SK-N-SH (cell line): ENCODE data around the gene SERPIND1. TPM values are rescaled to one million over a fixed set of nuclear protein-coding genes. Genes with fewer than 3 reads are reported as not detected.

ENCODE experiments used
- CTCF ChIA-PET: fragments of 300-600, 350-600 bp; formaldehyde crosslinking; extraction: SDS; loops from one replicate; lab custom pipeline; 2021; lab: Yijun Ruan, JAX
- POLR2A ChIA-PET: fragments of 350-600 bp; sonication (Branson Sonifier 250); formaldehyde crosslinking; extraction: SDS; loops from one replicate; lab custom pipeline; 2020; ENCODE audit warnings: antibody characterized with exemption, inconsistent platforms; lab: Yijun Ruan, JAX
- DNase-seq: peaks from one replicate; pipeline ENCODE4 v3.0.0; 2012
- H2AFZ ChIP-seq: fragments of 200-600 bp; sonication (generic); 2 replicates; pipeline ENCODE4 v1.8.1; 2016; ENCODE audit warnings: antibody characterized with exemption, mild to moderate bottlenecking, low read depth
- H3F3A ChIP-seq: fragments of 200-600 bp; sonication (generic); replicated peaks from 2 replicates; pipeline ENCODE3; 2016; ENCODE audit warnings: antibody characterized with exemption, mild to moderate bottlenecking; ENCODE audit not compliant: insufficient read depth
- H3K27ac ChIP-seq, 2 experiments: fragments of 200-500 bp in 1 of 2; fragments of 200-600 bp in 1 of 2; sonication (Bioruptor generic) in 1 of 2; sonication (generic), shearing (Covaris generic) in 1 of 2; 2 replicates each; pipeline versions ENCODE4 v1.5.1 to v1.6.1; 2014 to 2016; ENCODE audit warnings: low read depth in 2 of 2, inconsistent platforms in 1 of 2, low read length in 1 of 2, mild to moderate bottlenecking in 1 of 2, mixed read lengths in 1 of 2
- H3K27me3 ChIP-seq: fragments of 200-600 bp; sonication (generic), shearing (Covaris generic); 2 replicates; pipeline ENCODE4 v1.6.1; 2016; ENCODE audit warnings: mixed run types; ENCODE audit not compliant: insufficient read depth
- H3K36me3 ChIP-seq, 2 experiments: fragments of 200-500 bp in 1 of 2; fragments of 200-600 bp in 1 of 2; sonication (Bioruptor generic) in 1 of 2; sonication (generic) in 1 of 2; replicated peaks in 1 of 2; 2 replicates each; pipeline versions ENCODE3 to v1.5.1; 2014 to 2016; ENCODE audit warnings: low read length in 1 of 2, mild to moderate bottlenecking in 1 of 2; ENCODE audit not compliant: insufficient read depth in 2 of 2, control insufficient read depth in 1 of 2
- H3K4me1 ChIP-seq, 2 experiments: fragments of 200-500 bp in 1 of 2; fragments of 200-600 bp in 1 of 2; sonication (Bioruptor generic) in 1 of 2; sonication (generic), shearing (Covaris generic) in 1 of 2; 2 replicates each; pipeline versions ENCODE4 v1.5.1 to v1.6.1; 2014 to 2016; ENCODE audit warnings: low read depth in 1 of 2, low read length in 1 of 2, mixed run types in 1 of 2; ENCODE audit not compliant: insufficient read depth in 2 of 2, control insufficient read depth in 1 of 2
- H3K4me2 ChIP-seq: fragments of 200-600 bp; sonication (generic), shearing (Covaris generic); 2 replicates; pipeline ENCODE4 v1.6.1; 2017; ENCODE audit warnings: mixed run types
- H3K4me3 ChIP-seq, 2 experiments: fragments of 200-500 bp in 1 of 2; fragments of 200-600 bp in 1 of 2; sonication (Bioruptor generic) in 1 of 2; sonication (generic), shearing (Covaris generic) in 1 of 2; 2 replicates each; pipeline versions ENCODE4 v1.5.1 to v1.8.1; 2014 to 2016; ENCODE audit warnings: low read depth in 2 of 2, inconsistent platforms in 1 of 2, low read length in 1 of 2, mild to moderate bottlenecking in 1 of 2, mixed read lengths in 1 of 2, moderate library complexity in 1 of 2
- H3K79me2 ChIP-seq: fragments of 200-600 bp; sonication (generic); 2 replicates; pipeline ENCODE4 v1.8.1; 2017; ENCODE audit warnings: mild to moderate bottlenecking; ENCODE audit not compliant: insufficient read depth
- H3K9ac ChIP-seq: fragments of 200-600 bp; sonication (generic); 2 replicates; pipeline ENCODE4 v1.6.1; 2017; ENCODE audit warnings: mixed run types
- H3K9me2 ChIP-seq: fragments of 200-600 bp; sonication (generic); 2 replicates; pipeline ENCODE4 v1.6.1; 2017; ENCODE audit warnings: mixed run types
- H3K9me3 ChIP-seq: fragments of 200-600 bp; sonication (generic); 2 replicates; pipeline ENCODE4 v1.6.1; 2017; ENCODE audit warnings: mixed run types, mild to moderate bottlenecking, moderate library complexity
- H4K20me1 ChIP-seq: fragments of 200-600 bp; sonication (generic); 2 replicates; pipeline ENCODE4 v1.6.1; 2017; ENCODE audit warnings: mild to moderate bottlenecking, mixed run types; ENCODE audit not compliant: insufficient read depth
- ELF1 ChIP-seq: IDR thresholded peaks from 2 replicates; pipeline ENCODE4 v1.4.0; 2012
- EP300 ChIP-seq, 2 experiments: IDR thresholded peaks; 2 replicates each; pipeline versions ENCODE4 v1.4.0 to v1.6.1; 2012; ENCODE audit warnings: borderline replicate concordance in 1 of 2, low read depth in 1 of 2, low read length in 1 of 2
- EZH2phosphoT487 ChIP-seq: fragments of 200-600 bp; sonication (generic); IDR thresholded peaks from 2 replicates; pipeline ENCODE4 v1.6.1; 2017; ENCODE audit warnings: low read depth, mixed run types, mild to moderate bottlenecking, antibody characterized with exemption, moderate library complexity, borderline replicate concordance
- FOXJ3 ChIP-seq: sonication (generic); formaldehyde crosslinking; IDR thresholded peaks from 2 replicates; pipeline ENCODE4 v1.5.1; 2020; ENCODE audit warnings: mild to moderate bottlenecking, missing genetic modification reagents
- FOXM1 ChIP-seq: IDR thresholded peaks from 2 replicates; pipeline ENCODE4 v1.4.0; 2012; ENCODE audit warnings: low read depth, mild to moderate bottlenecking
- GATA2 ChIP-seq: sonication (generic); formaldehyde crosslinking; IDR thresholded peaks from 2 replicates; pipeline ENCODE4 v1.5.0; 2020; ENCODE audit warnings: mild to moderate bottlenecking, missing genetic modification reagents
- IRF3 ChIP-seq: fragments of 150-350 bp; IDR thresholded peaks from 2 replicates; pipeline ENCODE4 v1.6.1; 2016; ENCODE audit warnings: mild to moderate bottlenecking, low read depth, low read length
- MAX ChIP-seq: IDR thresholded peaks from 2 replicates; pipeline ENCODE4 v1.4.0; 2012; ENCODE audit warnings: low read depth
- NFIC ChIP-seq: IDR thresholded peaks from 2 replicates; pipeline ENCODE4 v1.4.0; 2012; ENCODE audit warnings: borderline replicate concordance
- PBX3 ChIP-seq: IDR thresholded peaks from 2 replicates; pipeline ENCODE4; 2012
- RAD21 ChIP-seq: IDR thresholded peaks from 2 replicates; pipeline ENCODE4 v1.6.1; 2012; ENCODE audit warnings: mild to moderate bottlenecking, low read length
- REST ChIP-seq: IDR thresholded peaks from 2 replicates; pipeline ENCODE4 v1.6.1; 2012; ENCODE audit warnings: mild to moderate bottlenecking, low read depth, low read length, moderate library complexity
- RXRA ChIP-seq: IDR thresholded peaks from 2 replicates; pipeline ENCODE4 v1.4.0; 2012; ENCODE audit warnings: low read depth, mild to moderate bottlenecking, borderline replicate concordance
- SMC3 ChIP-seq: IDR thresholded peaks from 2 replicates; pipeline ENCODE4 v1.6.1; 2012; ENCODE audit warnings: low read depth, low read length, improper control_type of control experiment
- TCF12 ChIP-seq: IDR thresholded peaks from 2 replicates; pipeline ENCODE4 v1.4.0; 2012
- TEAD4 ChIP-seq: IDR thresholded peaks from 2 replicates; pipeline ENCODE4 v1.4.0; 2012; ENCODE audit warnings: mild to moderate bottlenecking, borderline replicate concordance; ENCODE audit not compliant: insufficient read depth
- USF1 ChIP-seq: IDR thresholded peaks from 2 replicates; pipeline ENCODE4 v1.4.0; 2012; ENCODE audit warnings: low read depth, borderline replicate concordance
- USF2 ChIP-seq: fragments of 150-350 bp; IDR thresholded peaks from 2 replicates; pipeline ENCODE4 v1.6.1; 2017; ENCODE audit warnings: antibody characterized with exemption, low read length, low read depth, borderline replicate concordance
- WGBS: methylation state at CpG from one replicate; pipeline ENCODE4 v1.1.6; 2017; ENCODE audit warnings: low lambda C conversion rate; 5-methylcytosine and 5-hydroxymethylcytosine counted together
- polyA plus RNA-seq, 3 experiments: library from polyadenylated mRNA; depleted of rRNA; stranded (reverse); fragments of >200 nt; gene quantifications; 2 replicates each; pipeline ENCODE4 v1.2.3, GENCODE V29; 2012

The SERPIND1 gene
- polyA plus RNA-seq, 1 of the 3 experiments (the other 2 are of a cell fraction), result not detected

GRCh38 chr22:20764471-20764720 is 9.5 kb upstream of the SERPIND1 start:
- Histone ChIP-seq H3K4me1 (no peaks in the 10 kb centered on the region), H3K4me3 (no peak overlapping the region), H3K79me2 (no peaks in the 10 kb centered on the region), H3K27ac (no peak overlapping the region), H3K4me2 (no peak overlapping the region), H3K36me3 (peaks cover 6 to 29% of the 10 kb centered on the region in 2 experiments), H3K27me3 (no peaks in the 10 kb centered on the region), H4K20me1 (no peaks in the 10 kb centered on the region), H2AFZ (no peak overlapping the region), H3F3A (no peaks in the 10 kb centered on the region), H3K9me3 (no peaks in the 10 kb centered on the region), H3K9ac (no peak overlapping the region), H3K9me2 (no peaks in the 10 kb centered on the region)
- no peak for DNase-seq
- WGBS, result 97% methylated on average over 7 of the region's 7 CpGs
- ChIA-PET CTCF (interaction anchor here (1.3 to 2.6 kb wide), 2 partner anchors 20 to 22 kb away, joined by 3 to 8 read pairs; no protein-coding TSS in a partner anchor), POLR2A (no interaction called here)
- TF ChIP-seq PBX3 (no peak), ELF1 (no peak), NFIC (no peak), SMC3 (no peak), FOXM1 (no peak), IRF3 (no peak), FOXJ3 (CRISPR knock-in tag) (no peak), RXRA (no peak), REST (no peak), USF1 (no peak), TEAD4 (no peak), USF2 (no peak), EZH2phosphoT487 (no peak), EP300 (IDR thresholded peaks at IDR 0.05; ENCODE audit: borderline replicate concordance in 1 of 2, low read depth in 1 of 2, low read length in 1 of 2) (no peak), RAD21 (no peak), GATA2 (CRISPR knock-in tag) (no peak), MAX (no peak), TCF12 (no peak)
